Activated CD8-positive, alpha-beta memory T cell treated with anti-CD3 and anti-CD28 coated beads, Interleukin-2, amount 50 U/mL, for 24 hours (primary cell): ENCODE data around the gene NLGN1.

ENCODE experiments used
- DNase-seq: peaks from one replicate; pipeline ENCODE4 v3.0.0-alpha.2; 2020; ENCODE audit errors: extremely low read depth

NLGN1 gene

GRCh38 chr3:174280186-174280585, 882.6 kb downstream of the NLGN1 start:
- no peak for DNase-seq

- DNase-seq, result no peak
These were observed 887.8 kb downstream of the NLGN1 start for GRCh38 chr3:174285242-174285864.

- no peak for DNase-seq
These were observed 890.2 kb downstream of the NLGN1 start for GRCh38 chr3:174287705-174288104.

GRCh38 chr3:174294616-174295015, 897.1 kb downstream of the NLGN1 start:
- DNase-seq, result no peak

GRCh38 chr3:174295306-174296092, 898.0 kb downstream of the NLGN1 start:
- DNase-seq, result no peak

- DNase-seq, result no peak
These were observed 905.3 kb downstream of the NLGN1 start for GRCh38 chr3:174302746-174303315.

- DNase-seq, result no peak
These were observed 906.5 kb downstream of the NLGN1 start for GRCh38 chr3:174303907-174304560.

- DNase-seq, result no peak
These were observed 911.2 kb downstream of the NLGN1 start for GRCh38 chr3:174308736-174309135.

- no peak for DNase-seq
These were observed 913.0 kb downstream of the NLGN1 start for GRCh38 chr3:174310475-174310983.

GRCh38 chr3:174315225-174315624, 917.7 kb downstream of the NLGN1 start:
- no peak for DNase-seq

GRCh38 chr3:174317005-174317404, 919.5 kb downstream of the NLGN1 start:
- DNase-seq, result no peak

- DNase-seq, result no peak
These were observed 920.6 kb downstream of the NLGN1 start for GRCh38 chr3:174318181-174318580.

- no peak for DNase-seq
These were observed 924.0 kb downstream of the NLGN1 start for GRCh38 chr3:174321548-174321947.

GRCh38 chr3:174322789-174323188, 925.2 kb downstream of the NLGN1 start:
- DNase-seq, result no peak

- no peak for DNase-seq
These were observed 927.6 kb downstream of the NLGN1 start for GRCh38 chr3:174325171-174325570.

GRCh38 chr3:174325834-174326700, 928.5 kb downstream of the NLGN1 start:
- DNase-seq, result no peak

GRCh38 chr3:174329321-174329720, 931.8 kb downstream of the NLGN1 start:
- DNase-seq, result no peak

- no peak for DNase-seq
These were observed 932.8 kb downstream of the NLGN1 start for GRCh38 chr3:174330303-174330702.

- DNase-seq, result no peak
These were observed 933.7 kb downstream of the NLGN1 start for GRCh38 chr3:174331095-174331800.

- DNase-seq, result no peak
These were observed 934.8 kb downstream of the NLGN1 start for GRCh38 chr3:174332391-174332790.

- no peak for DNase-seq
These were observed 936.1 kb downstream of the NLGN1 start for GRCh38 chr3:174333640-174334039.
